ENCODE data around the gene ARHGAP24.

ARHGAP24 gene

GRCh38 chr4:85905761-85906160 is 430.8 kb downstream of the ARHGAP24 start:
- H3K27ac ChIP-seq (ENCODE audit: low read depth, low read length): no peak overlapping the region
- H2AFZ ChIP-seq (ENCODE audit: low read depth, low read length, severe bottlenecking): no peak overlapping the region
- no peak for TF ChIP-seq EZH2phosphoT487 (conservative IDR thresholded peaks at IDR 0.05; ENCODE audit: low read length)
- TF ChIP-seq CTCF (IDR thresholded peaks at IDR 0.05; ENCODE audit: insufficient read depth, low read length, poor library complexity, severe bottlenecking): no peak
- H3K4me2 ChIP-seq (ENCODE audit: low read depth, low read length, poor library complexity, severe bottlenecking): no peak overlapping the region
- no peaks in the 10 kb centered on the region for H4K20me1 ChIP-seq (ENCODE audit: low read depth, low read length)
- no peaks in the 10 kb centered on the region for H3K9me2 ChIP-seq (replicated peaks; ENCODE audit: insufficient read depth, low read length)
- no peaks in the 10 kb centered on the region for H3K9me3 ChIP-seq (ENCODE audit: insufficient read depth, low read length)
- no peaks in the 10 kb centered on the region for H3K79me2 ChIP-seq (ENCODE audit: insufficient read depth, low read length)
- H3K36me3 ChIP-seq (ENCODE audit: low read length): no peaks in the 10 kb centered on the region
- no peaks in the 10 kb centered on the region for H3K27me3 ChIP-seq (ENCODE audit: low read length)
- no peak overlapping the region for H3K4me3 ChIP-seq (ENCODE audit: insufficient read depth, low read length, poor library complexity, severe bottlenecking)
- H3F3A ChIP-seq (ENCODE audit: insufficient read depth): no peaks in the 10 kb centered on the region
- no peak overlapping the region for H3K9ac ChIP-seq (ENCODE audit: low read length)

DNA sequence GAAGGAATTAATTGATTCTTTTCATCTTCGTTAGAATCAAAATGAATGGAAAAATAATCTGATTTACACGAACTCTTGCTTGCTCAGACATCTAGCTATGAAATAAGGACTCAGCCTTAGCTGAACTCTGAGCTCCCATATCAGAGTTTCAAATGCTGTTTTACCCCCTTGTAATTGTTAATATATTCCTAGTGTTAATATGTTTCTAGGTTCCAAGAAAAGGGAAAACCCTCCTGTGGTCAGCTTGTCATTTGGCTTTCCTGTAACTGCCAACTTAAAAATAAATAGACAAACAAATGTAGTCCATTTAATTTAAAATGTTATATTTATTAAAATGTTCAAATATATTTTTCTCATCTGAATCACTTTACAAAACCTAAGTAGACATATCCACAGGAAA is 432.1 kb downstream of the ARHGAP24 start:
- H3F3A ChIP-seq (ENCODE audit: insufficient read depth): no peaks in the 10 kb centered on the region
- H3K9me3 ChIP-seq (ENCODE audit: insufficient read depth, low read length): no peaks in the 10 kb centered on the region
- no peak overlapping the region for H3K27ac ChIP-seq (ENCODE audit: low read depth, low read length)
- TF ChIP-seq EZH2phosphoT487 (conservative IDR thresholded peaks at IDR 0.05; ENCODE audit: low read length): no peak
- TF ChIP-seq CTCF (IDR thresholded peaks at IDR 0.05; ENCODE audit: insufficient read depth, low read length, poor library complexity, severe bottlenecking): no peak
- no peaks in the 10 kb centered on the region for H3K36me3 ChIP-seq (ENCODE audit: low read length)
- H3K9me2 ChIP-seq (replicated peaks; ENCODE audit: insufficient read depth, low read length): no peaks in the 10 kb centered on the region
- H3K4me2 ChIP-seq (ENCODE audit: low read depth, low read length, poor library complexity, severe bottlenecking): no peak overlapping the region
- no peak overlapping the region for H3K9ac ChIP-seq (ENCODE audit: low read length)
- no peak overlapping the region for H2AFZ ChIP-seq (ENCODE audit: low read depth, low read length, severe bottlenecking)
- H3K27me3 ChIP-seq (ENCODE audit: low read length): no peaks in the 10 kb centered on the region
- no peaks in the 10 kb centered on the region for H4K20me1 ChIP-seq (ENCODE audit: low read depth, low read length)
- no peaks in the 10 kb centered on the region for H3K79me2 ChIP-seq (ENCODE audit: insufficient read depth, low read length)
- no peak overlapping the region for H3K4me3 ChIP-seq (ENCODE audit: insufficient read depth, low read length, poor library complexity, severe bottlenecking)

GRCh38 chr4:85909851-85910250 is 434.9 kb downstream of the ARHGAP24 start:
- no peak overlapping the region for H3K9ac ChIP-seq (ENCODE audit: low read length)
- H3K4me2 ChIP-seq (ENCODE audit: low read depth, low read length, poor library complexity, severe bottlenecking): no peak overlapping the region
- no peaks in the 10 kb centered on the region for H3K79me2 ChIP-seq (ENCODE audit: insufficient read depth, low read length)

More at GRCh38 chr4:85909851-85910250, 434.9 kb downstream of the ARHGAP24 start:
- H4K20me1 ChIP-seq (ENCODE audit: low read depth, low read length): no peaks in the 10 kb centered on the region
- no peaks in the 10 kb centered on the region for H3K9me3 ChIP-seq (ENCODE audit: insufficient read depth, low read length)
- TF ChIP-seq EZH2phosphoT487 (conservative IDR thresholded peaks at IDR 0.05; ENCODE audit: low read length) (no peak), CTCF (IDR thresholded peaks at IDR 0.05; ENCODE audit: insufficient read depth, low read length, poor library complexity, severe bottlenecking) (no peak)
- H3K9me2 ChIP-seq (replicated peaks; ENCODE audit: insufficient read depth, low read length): no peaks in the 10 kb centered on the region
- H3K4me3 ChIP-seq (ENCODE audit: insufficient read depth, low read length, poor library complexity, severe bottlenecking): no peak overlapping the region
- no peaks in the 10 kb centered on the region for H3K27me3 ChIP-seq (ENCODE audit: low read length)
- H3F3A ChIP-seq (ENCODE audit: insufficient read depth): no peaks in the 10 kb centered on the region
- H3K27ac ChIP-seq (ENCODE audit: low read depth, low read length): no peak overlapping the region
- no peaks in the 10 kb centered on the region for H3K36me3 ChIP-seq (ENCODE audit: low read length)
- no peak overlapping the region for H2AFZ ChIP-seq (ENCODE audit: low read depth, low read length, severe bottlenecking)
